D721Med (cell line): ENCODE results near the gene NBAS.

Experiments used
- DNase-seq: peaks from one replicate; pipeline ENCODE4 v3.0.0; 2011; ENCODE audit warnings: low spot score; ENCODE audit not compliant: insufficient read length
- FAIRE-seq: peaks from 2 replicates; lab custom pipeline; 2011; peaks lifted over from hg19 to GRCh38; lab: Jason Lieb, UNC
- TF ChIP-seq, protein P1 (sequence below): IDR thresholded peaks from 2 replicates; pipeline ENCODE4 v1.5.1; 2012; ENCODE audit warnings: mild to moderate bottlenecking, control low read depth; ENCODE audit not compliant: insufficient read depth; ENCODE audit errors: missing control alignments

NBAS gene

DNA sequence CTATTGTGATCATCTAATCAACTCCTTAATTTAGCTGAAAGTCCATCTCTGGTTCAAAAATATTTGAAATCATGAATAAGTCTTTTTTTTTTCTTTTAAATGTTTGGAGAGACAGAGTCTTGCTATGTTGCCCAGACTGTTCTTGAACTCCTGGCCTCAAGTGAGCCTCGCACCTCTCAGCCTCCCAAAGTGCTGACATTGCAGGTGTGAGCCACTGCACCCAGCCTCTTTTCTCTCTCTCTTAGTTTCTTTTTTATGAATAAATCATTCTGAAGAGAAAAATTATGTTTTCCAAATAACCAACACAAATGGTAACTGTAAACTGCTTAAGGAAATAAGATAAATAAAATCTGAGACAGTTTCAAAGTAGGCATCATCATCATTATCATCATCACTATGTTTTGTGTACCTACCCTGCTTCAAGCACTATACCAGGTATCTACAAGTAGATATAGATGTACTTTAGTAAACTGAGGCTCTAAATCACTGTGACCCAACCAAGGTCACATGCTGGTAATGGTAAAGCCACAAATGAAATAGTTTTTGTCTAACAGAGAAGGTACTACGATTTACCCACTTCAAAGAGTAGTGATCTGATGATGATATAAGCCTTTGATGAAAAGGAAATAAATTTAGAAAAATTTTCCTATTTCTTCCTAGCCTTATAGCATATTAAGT, 5.0 kb upstream of the NBAS start:
- no peak for FAIRE-seq
- no peak for DNase-seq
- TF ChIP-seq, protein P1, sequence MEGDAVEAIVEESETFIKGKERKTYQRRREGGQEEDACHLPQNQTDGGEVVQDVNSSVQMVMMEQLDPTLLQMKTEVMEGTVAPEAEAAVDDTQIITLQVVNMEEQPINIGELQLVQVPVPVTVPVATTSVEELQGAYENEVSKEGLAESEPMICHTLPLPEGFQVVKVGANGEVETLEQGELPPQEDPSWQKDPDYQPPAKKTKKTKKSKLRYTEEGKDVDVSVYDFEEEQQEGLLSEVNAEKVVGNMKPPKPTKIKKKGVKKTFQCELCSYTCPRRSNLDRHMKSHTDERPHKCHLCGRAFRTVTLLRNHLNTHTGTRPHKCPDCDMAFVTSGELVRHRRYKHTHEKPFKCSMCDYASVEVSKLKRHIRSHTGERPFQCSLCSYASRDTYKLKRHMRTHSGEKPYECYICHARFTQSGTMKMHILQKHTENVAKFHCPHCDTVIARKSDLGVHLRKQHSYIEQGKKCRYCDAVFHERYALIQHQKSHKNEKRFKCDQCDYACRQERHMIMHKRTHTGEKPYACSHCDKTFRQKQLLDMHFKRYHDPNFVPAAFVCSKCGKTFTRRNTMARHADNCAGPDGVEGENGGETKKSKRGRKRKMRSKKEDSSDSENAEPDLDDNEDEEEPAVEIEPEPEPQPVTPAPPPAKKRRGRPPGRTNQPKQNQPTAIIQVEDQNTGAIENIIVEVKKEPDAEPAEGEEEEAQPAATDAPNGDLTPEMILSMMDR = no peak

DNA sequence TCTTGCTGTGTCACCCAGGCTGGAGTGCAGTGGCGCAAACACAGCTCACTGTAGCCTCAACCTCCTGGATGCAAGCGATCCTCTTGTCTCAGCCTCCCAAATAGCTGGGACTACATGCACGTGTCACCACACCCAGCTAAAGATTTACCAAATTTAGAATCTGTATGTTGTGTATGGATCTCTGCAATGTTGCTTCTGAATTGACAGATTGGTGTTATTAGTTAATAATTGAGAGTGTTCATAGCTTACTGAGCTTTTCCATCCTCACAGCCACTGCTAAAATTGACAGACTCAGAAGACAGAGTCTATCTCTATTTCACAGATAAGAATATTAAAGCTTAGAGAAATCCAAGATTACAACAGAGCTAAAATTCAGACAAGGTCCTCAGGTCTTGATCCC, 4.3 kb upstream of the NBAS start:
- FAIRE-seq (no peak), DNase-seq (no peak)
- TF ChIP-seq, protein P1 = no peak

- TF ChIP-seq, protein P1 = no peak
- FAIRE-seq = no peak
- no peak for DNase-seq
Observed at GRCh38 chr2:15563227-15564100, 2.3 kb upstream of the NBAS start.

DNA sequence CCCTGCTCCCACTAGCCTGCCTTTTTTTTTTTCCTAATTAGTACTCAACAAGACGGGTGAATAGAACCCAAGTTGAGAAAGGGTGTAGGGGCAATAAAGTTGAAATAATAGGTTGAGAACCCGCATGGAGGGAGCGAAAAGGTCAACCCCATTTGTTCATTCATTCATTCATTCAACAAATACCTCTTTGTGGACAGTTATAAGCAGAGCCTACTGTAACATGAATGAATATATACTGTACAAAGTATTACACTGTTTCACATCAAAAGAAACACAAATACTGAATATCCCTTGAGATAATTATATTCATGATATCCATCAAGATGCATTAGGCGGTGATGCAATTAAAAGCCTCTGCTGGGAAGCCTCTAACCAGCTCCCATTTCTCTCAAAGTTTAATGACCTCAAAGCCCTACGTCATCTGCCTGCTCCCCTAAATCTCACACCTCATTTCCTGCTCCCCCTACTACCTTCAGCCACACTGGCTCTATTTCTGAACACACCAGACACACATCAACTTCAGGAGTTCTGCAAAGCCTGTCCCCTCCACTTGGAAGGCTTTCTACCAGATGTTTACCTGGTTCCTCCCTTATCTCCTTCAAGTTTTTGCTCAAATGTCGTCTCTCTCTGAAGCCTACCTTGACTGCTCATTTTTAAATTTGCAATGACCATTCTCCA, 1.4 kb upstream of the NBAS start:
- FAIRE-seq (no peak), DNase-seq (no peak)
- TF ChIP-seq, protein P1 = no peak

GRCh38 chr2:15561574-15562344, 625 bp upstream of the NBAS start:
- FAIRE-seq = no peak

DNA sequence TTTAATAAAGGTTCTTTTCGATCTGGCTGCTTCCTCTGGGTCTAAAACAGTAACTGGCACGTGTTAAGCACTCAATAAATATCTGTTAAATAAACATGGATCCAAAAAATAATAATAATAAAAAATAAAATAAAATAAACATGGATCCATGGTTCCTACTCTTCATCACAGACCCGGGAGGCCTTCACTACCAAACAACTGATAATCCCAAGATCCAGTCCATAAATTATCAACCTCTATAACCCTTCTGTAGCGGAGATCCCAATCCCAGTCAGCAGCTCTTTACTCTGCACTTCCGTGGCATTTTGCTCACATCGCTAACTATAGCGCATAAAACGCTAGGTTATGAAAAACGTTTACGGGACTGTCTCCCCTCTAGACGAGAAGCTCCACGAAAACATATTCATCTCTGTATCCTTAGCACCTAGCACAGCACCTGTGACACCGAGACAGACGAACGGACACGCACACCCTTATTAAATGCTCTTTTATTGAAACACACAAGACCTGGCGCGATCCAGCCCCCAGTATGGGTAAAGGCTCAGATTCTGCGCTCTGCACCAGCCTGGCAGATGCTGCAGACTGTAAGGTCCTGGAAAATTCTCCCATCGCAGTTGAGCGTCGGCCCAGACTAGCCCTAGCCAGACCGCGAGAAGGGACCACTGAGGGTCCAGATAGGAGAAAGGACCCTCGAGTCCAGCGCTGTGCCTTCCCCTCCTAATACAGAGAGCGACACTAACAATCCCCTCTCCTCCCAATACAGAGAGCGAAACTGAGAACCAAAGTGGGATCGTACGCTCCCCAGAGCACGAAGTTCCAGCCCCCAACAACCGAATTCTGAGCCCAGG, 770 bp downstream of the NBAS start:
- TF ChIP-seq, protein P1 = no peak
- DNase-seq = no peak
- FAIRE-seq = no peak

More at GRCh38 chr2:15561574-15562344, 625 bp upstream of the NBAS start:
- TF ChIP-seq, protein P1 = no peak
- DNase-seq = no peak
